ENCODE results near the gene PKN3. TPM values are rescaled to one million over a fixed set of nuclear protein-coding genes. Genes with fewer than 3 reads are reported as not detected.

PKN3 gene
- total and polyA plus RNA-seq, 4 donors, result 0.61 to 4.2 (median 1.5) TPM

DNA sequence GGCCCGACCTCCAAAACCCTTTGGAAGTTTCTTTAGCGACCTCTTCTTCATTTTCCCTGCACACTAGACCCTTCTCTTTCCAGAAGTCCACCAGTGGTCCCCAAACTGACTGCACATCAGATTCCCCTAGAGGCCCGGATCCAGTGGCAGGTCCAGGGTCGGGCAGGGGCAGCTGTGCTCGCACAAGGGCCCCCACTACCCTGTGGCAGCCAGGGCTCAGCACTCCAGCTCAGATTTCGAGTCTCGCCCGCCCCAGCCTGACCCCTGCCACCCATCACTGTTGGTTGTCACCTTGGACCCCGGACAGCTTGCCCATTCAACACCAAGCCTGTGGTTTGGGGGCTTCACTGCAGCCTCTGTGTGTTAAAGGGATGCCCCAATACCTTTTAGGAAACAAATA is 29.4 kb downstream of the PKN3 start:
- no peak for DNase-seq (ENCODE audit: low spot score)
- H3K9ac ChIP-seq (ENCODE audit: low read depth in 1 of 2, low read length in 2 of 2), result no peak overlapping the region
- no peaks in the 10 kb centered on the region for H3K9me3 ChIP-seq (ENCODE audit: control insufficient read depth in 4 of 4, low read length in 3 of 4)
- H3K27ac ChIP-seq (ENCODE audit: low read depth in 1 of 2, low read length in 2 of 2), result no peak overlapping the region
- H3K36me3 ChIP-seq (ENCODE audit: control insufficient read depth in 4 of 4, insufficient read depth in 3 of 4, low read depth in 1 of 4, low read length in 3 of 4), result peaks cover 10 to 39% (median 23%) of the 10 kb centered on the region in 4 donors
- H3K4me3 ChIP-seq (ENCODE audit: low read depth in 1 of 3, low read length in 3 of 3), result no peak overlapping the region
- H3K27me3 ChIP-seq (ENCODE audit: control insufficient read depth in 4 of 4, insufficient read depth in 4 of 4, low read length in 3 of 4), result no peaks in the 10 kb centered on the region
- H3K4me1 ChIP-seq (ENCODE audit: control insufficient read depth in 4 of 4, insufficient read depth in 4 of 4, low read length in 3 of 4), result no peaks in the 10 kb centered on the region
- WGBS, result 85% methylated on average over 9 of the region's 9 CpGs
- TF ChIP-seq SP1 (IDR thresholded peaks at IDR 0.05), result no peak
- TF ChIP-seq, protein P1, sequence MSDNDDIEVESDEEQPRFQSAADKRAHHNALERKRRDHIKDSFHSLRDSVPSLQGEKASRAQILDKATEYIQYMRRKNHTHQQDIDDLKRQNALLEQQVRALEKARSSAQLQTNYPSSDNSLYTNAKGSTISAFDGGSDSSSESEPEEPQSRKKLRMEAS (IDR thresholded peaks at IDR 0.05), result no peak
- TF ChIP-seq NR2F2 (IDR thresholded peaks at IDR 0.05), result no peak
- no peak for TF ChIP-seq JUND (IDR thresholded peaks at IDR 0.05)
- TF ChIP-seq HNF4A (conservative IDR thresholded peaks at IDR 0.05), result no peak
- TF ChIP-seq, protein P2, sequence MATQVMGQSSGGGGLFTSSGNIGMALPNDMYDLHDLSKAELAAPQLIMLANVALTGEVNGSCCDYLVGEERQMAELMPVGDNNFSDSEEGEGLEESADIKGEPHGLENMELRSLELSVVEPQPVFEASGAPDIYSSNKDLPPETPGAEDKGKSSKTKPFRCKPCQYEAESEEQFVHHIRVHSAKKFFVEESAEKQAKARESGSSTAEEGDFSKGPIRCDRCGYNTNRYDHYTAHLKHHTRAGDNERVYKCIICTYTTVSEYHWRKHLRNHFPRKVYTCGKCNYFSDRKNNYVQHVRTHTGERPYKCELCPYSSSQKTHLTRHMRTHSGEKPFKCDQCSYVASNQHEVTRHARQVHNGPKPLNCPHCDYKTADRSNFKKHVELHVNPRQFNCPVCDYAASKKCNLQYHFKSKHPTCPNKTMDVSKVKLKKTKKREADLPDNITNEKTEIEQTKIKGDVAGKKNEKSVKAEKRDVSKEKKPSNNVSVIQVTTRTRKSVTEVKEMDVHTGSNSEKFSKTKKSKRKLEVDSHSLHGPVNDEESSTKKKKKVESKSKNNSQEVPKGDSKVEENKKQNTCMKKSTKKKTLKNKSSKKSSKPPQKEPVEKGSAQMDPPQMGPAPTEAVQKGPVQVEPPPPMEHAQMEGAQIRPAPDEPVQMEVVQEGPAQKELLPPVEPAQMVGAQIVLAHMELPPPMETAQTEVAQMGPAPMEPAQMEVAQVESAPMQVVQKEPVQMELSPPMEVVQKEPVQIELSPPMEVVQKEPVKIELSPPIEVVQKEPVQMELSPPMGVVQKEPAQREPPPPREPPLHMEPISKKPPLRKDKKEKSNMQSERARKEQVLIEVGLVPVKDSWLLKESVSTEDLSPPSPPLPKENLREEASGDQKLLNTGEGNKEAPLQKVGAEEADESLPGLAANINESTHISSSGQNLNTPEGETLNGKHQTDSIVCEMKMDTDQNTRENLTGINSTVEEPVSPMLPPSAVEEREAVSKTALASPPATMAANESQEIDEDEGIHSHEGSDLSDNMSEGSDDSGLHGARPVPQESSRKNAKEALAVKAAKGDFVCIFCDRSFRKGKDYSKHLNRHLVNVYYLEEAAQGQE (IDR thresholded peaks at IDR 0.05), result no peak
- no peak for TF ChIP-seq RXRA (IDR thresholded peaks at IDR 0.05)
- no peak for TF ChIP-seq FOXA1 (IDR thresholded peaks at IDR 0.05)
- TF ChIP-seq, protein P3, sequence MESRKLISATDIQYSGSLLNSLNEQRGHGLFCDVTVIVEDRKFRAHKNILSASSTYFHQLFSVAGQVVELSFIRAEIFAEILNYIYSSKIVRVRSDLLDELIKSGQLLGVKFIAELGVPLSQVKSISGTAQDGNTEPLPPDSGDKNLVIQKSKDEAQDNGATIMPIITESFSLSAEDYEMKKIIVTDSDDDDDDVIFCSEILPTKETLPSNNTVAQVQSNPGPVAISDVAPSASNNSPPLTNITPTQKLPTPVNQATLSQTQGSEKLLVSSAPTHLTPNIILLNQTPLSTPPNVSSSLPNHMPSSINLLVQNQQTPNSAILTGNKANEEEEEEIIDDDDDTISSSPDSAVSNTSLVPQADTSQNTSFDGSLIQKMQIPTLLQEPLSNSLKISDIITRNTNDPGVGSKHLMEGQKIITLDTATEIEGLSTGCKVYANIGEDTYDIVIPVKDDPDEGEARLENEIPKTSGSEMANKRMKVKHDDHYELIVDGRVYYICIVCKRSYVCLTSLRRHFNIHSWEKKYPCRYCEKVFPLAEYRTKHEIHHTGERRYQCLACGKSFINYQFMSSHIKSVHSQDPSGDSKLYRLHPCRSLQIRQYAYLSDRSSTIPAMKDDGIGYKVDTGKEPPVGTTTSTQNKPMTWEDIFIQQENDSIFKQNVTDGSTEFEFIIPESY (IDR thresholded peaks at IDR 0.05), result no peak
- TF ChIP-seq RAD21 (IDR thresholded peaks at IDR 0.05), result no peak

DNA sequence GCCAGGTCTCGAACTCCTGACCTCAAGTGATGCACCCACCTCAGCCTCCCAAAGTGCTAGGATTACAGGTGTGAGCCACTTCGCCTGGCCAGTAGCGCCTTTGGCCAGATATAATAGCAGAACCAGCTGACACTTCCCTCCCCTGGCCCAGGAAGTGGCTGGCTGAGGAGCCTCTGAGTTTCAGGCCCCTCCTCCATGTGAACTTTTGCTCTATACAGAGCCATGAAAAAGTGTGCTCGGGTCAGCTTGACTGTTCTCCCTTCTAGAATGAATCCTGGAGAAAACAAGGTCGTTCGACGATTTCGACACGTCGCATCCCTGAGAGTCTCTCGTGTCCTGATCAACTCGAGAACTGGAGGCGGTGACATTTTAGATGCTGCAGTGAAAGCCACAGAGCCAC is 30.3 kb downstream of the PKN3 start:
- Histone ChIP-seq H3K9me3 (ENCODE audit: control insufficient read depth in 4 of 4, low read length in 3 of 4) (no peaks in the 10 kb centered on the region), H3K9ac (ENCODE audit: low read depth in 1 of 2, low read length in 2 of 2) (no peak overlapping the region), H3K27me3 (ENCODE audit: control insufficient read depth in 4 of 4, insufficient read depth in 4 of 4, low read length in 3 of 4) (no peaks in the 10 kb centered on the region), H3K4me3 (ENCODE audit: low read depth in 1 of 3, low read length in 3 of 3) (no peak overlapping the region), H3K27ac (ENCODE audit: low read depth in 1 of 2, low read length in 2 of 2) (no peak overlapping the region), H3K36me3 (ENCODE audit: control insufficient read depth in 4 of 4, insufficient read depth in 3 of 4, low read depth in 1 of 4, low read length in 3 of 4) (peaks cover 11 to 48% (median 27%) of the 10 kb centered on the region in 4 donors), H3K4me1 (ENCODE audit: control insufficient read depth in 4 of 4, insufficient read depth in 4 of 4, low read length in 3 of 4) (no peaks in the 10 kb centered on the region)
- 80% methylated on average over 13 of the region's 13 CpGs for WGBS
- DNase-seq (ENCODE audit: low spot score), result no peak
- TF ChIP-seq EGR1 (IDR thresholded peaks at IDR 0.05; ENCODE audit: low read depth in 2 of 2), result no peak
- TF ChIP-seq FOXA2 (IDR thresholded peaks at IDR 0.05), result no peak
- TF ChIP-seq, protein P1 (IDR thresholded peaks at IDR 0.05), result no peak
- no peak for TF ChIP-seq HNF4G (IDR thresholded peaks at IDR 0.05)
- no peak for TF ChIP-seq YY1 (IDR thresholded peaks at IDR 0.05)
- no peak for TF ChIP-seq RXRA (IDR thresholded peaks at IDR 0.05)
- TF ChIP-seq GABPA (IDR thresholded peaks at IDR 0.05 in 1 of 2, conservative IDR thresholded peaks at IDR 0.05 in 1 of 2), result no peak
- no peak for TF ChIP-seq SP1 (IDR thresholded peaks at IDR 0.05)
- TF ChIP-seq, protein P4, sequence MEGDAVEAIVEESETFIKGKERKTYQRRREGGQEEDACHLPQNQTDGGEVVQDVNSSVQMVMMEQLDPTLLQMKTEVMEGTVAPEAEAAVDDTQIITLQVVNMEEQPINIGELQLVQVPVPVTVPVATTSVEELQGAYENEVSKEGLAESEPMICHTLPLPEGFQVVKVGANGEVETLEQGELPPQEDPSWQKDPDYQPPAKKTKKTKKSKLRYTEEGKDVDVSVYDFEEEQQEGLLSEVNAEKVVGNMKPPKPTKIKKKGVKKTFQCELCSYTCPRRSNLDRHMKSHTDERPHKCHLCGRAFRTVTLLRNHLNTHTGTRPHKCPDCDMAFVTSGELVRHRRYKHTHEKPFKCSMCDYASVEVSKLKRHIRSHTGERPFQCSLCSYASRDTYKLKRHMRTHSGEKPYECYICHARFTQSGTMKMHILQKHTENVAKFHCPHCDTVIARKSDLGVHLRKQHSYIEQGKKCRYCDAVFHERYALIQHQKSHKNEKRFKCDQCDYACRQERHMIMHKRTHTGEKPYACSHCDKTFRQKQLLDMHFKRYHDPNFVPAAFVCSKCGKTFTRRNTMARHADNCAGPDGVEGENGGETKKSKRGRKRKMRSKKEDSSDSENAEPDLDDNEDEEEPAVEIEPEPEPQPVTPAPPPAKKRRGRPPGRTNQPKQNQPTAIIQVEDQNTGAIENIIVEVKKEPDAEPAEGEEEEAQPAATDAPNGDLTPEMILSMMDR (IDR thresholded peaks at IDR 0.05; ENCODE audit: low read depth, low read length, missing input control), result no peak
- TF ChIP-seq, protein P2 (IDR thresholded peaks at IDR 0.05), result no peak
- TF ChIP-seq NR2F2 (IDR thresholded peaks at IDR 0.05), result no peak
- no peak for TF ChIP-seq HNF4A (conservative IDR thresholded peaks at IDR 0.05)
- TF ChIP-seq JUND (IDR thresholded peaks at IDR 0.05), result no peak
- TF ChIP-seq TAF1 (conservative IDR thresholded peaks at IDR 0.05), result no peak
- TF ChIP-seq, protein P3 (IDR thresholded peaks at IDR 0.05), result no peak

All from liver (tissue), 9 donors.